ENCODE data around the gene MAIP1.

The MAIP1 gene

DNA sequence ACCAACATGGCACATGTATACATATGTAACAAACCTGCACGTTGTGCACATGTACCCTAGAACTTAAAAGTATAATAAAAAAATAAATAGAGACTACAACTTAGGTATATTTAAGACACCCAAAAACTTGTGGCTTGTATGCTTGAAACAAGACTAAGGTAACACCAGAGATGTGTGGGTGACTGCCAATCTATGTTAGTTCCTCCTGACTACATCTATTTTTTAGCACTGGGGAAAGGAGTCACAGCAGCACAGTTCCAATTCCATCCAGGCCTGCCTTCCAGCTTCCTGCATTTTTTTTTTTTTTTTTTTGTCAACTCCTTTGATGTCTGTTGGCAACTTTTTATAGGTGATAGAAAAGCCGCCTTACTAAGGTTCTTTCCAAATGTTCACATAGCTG lies 26.1 kb upstream of the MAIP1 start:
- no peaks in the 10 kb centered on the region for H3K27me3 Mint-ChIP-seq
- H3K9me3 Mint-ChIP-seq = no peaks in the 10 kb centered on the region
- no peak for DNase-seq
- H3K36me3 Mint-ChIP-seq (ENCODE audit: low read depth) = peaks cover 85% of the 10 kb centered on the region
- peaks cover 13% of the 10 kb centered on the region for H3K4me1 Mint-ChIP-seq (ENCODE audit: low read depth)
- peak overlapping the region; percentile 18 for H3K27ac Mint-ChIP-seq
- no peak overlapping the region for H3K4me3 Mint-ChIP-seq

DNA sequence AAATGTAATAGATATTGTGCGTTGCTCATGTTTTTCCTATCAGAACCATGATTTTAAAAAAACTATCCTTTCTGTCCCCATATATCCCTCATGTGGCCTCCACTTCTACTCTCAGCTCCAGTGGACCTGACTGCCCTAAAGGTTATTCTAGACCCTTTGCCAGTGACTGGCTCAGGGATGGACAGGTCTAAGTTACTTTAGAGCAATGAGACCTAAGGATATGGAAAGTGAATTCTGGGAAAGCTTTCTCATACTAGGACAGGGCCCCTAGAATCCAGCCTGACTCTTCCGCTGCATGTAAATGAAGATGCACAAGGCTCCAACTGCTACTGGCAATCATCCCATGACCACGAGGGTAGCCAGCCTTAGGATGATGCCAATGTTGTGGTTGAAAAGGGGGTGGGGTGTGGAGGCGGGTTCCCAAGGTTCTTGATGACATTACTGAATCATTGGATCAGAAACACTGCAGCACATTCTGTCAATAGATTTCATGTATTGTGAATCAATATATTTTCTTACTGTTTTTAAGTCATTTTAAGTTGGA lies 23.0 kb upstream of the MAIP1 start:
- Mint-ChIP-seq H3K4me1 (ENCODE audit: low read depth) (peaks cover 3% of the 10 kb centered on the region), H3K4me3 (no peak overlapping the region), H3K9me3 (no peaks in the 10 kb centered on the region), H3K36me3 (ENCODE audit: low read depth) (peaks cover 74% of the 10 kb centered on the region), H3K27me3 (no peaks in the 10 kb centered on the region), H3K27ac (peak overlapping the region; percentile 67)
- DNase-seq = no peak

DNA sequence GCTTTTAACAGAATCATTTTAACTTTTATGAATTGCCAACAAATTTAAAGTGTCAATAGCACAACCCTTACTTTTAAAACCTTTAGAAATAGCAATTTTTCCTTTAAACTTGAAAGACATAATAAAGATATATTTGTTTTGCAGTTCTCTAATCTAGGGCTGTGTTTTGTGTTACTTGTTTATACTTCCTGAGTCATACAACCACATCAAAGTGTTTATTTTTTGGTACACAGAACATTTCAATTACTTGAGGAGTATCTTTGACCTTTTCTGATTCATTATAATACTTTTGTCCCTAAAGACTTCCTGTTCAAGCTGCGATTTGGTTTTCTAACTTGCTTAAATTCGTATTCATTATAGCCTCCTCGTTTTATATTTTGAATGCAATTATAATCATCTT lies 21.9 kb upstream of the MAIP1 start:
- Mint-ChIP-seq H3K9me3 (no peaks in the 10 kb centered on the region), H3K4me1 (ENCODE audit: low read depth) (peaks cover 2% of the 10 kb centered on the region), H3K4me3 (no peak overlapping the region), H3K27ac (peak overlapping the region; percentile 46), H3K27me3 (no peaks in the 10 kb centered on the region), H3K36me3 (ENCODE audit: low read depth) (peaks cover 75% of the 10 kb centered on the region)
- no peak for DNase-seq

DNA sequence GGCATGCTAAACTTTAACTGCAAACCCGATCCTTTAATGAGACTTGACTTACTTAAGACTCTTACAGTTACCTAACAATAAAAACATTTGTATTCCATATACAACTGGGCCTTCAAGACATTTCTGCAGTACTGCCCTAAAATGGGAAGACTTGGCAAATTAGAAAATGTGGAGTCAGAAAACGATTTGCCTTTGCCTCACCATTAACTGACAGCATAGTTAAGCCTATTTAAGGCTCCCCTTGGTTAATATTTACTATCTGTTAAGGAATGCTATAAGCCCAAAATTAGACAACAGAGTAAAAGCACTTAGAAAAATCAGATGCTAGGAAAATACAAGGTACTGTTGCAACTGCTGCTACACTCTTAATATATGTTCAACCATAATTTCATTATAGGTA lies 18.8 kb upstream of the MAIP1 start:
- Mint-ChIP-seq H3K27me3 (no peaks in the 10 kb centered on the region), H3K4me3 (no peak overlapping the region), H3K9me3 (no peaks in the 10 kb centered on the region), H3K4me1 (ENCODE audit: low read depth) (peaks cover 4% of the 10 kb centered on the region), H3K27ac (peak overlapping the region; percentile 50), H3K36me3 (ENCODE audit: low read depth) (peaks cover 69% of the 10 kb centered on the region)
- no peak for DNase-seq

DNA sequence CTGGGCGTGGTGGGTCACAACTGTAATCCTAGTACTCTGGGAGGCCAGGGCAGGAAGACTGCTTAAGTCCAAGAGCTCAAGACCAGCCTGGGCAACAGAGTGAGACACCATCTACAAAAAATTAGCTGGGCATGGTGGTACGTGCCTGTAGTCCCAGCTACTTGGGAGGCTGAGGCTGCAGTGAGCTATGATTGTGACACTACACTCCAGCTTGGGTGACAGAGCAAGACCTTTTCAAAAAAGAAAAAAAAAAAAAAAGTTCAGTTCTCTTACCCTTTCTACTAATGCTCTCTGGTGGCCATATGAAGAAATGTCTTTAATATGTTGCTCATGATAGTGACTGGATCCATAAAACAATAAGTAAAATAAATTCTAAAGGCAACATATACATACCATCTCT lies 15.0 kb upstream of the MAIP1 start:
- H3K9me3 Mint-ChIP-seq = no peaks in the 10 kb centered on the region

DNA sequence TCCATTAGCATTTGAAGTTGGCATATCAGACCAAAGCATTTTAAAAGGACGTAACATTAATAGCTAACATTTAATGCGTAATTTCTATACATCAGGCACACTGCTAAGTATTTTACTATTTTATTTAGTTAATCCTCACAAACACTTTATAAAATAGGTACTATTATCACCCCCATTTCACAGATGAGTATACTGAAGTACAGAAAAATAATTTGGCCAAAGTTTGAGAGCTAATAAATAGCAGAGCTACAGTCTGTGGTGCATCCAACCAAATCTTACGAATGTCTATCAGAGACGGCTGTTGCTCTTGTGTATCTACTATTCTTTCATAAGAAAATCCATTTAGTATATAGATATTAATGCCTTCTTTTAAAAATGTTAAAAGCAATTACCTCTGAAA lies 12.0 kb upstream of the MAIP1 start:
- Mint-ChIP-seq H3K4me1 (ENCODE audit: low read depth) (peaks cover 31% of the 10 kb centered on the region), H3K9me3 (no peaks in the 10 kb centered on the region), H3K36me3 (ENCODE audit: low read depth) (peaks cover 84% of the 10 kb centered on the region), H3K27me3 (no peaks in the 10 kb centered on the region), H3K27ac (no peak overlapping the region), H3K4me3 (no peak overlapping the region)
- no peak for DNase-seq

More for the DNA sequence above, 15.0 kb upstream of the MAIP1 start:
- Mint-ChIP-seq H3K4me3 (no peak overlapping the region), H3K27ac (no peak overlapping the region), H3K36me3 (ENCODE audit: low read depth) (peaks cover 77% of the 10 kb centered on the region), H3K4me1 (ENCODE audit: low read depth) (peaks cover 16% of the 10 kb centered on the region), H3K27me3 (no peaks in the 10 kb centered on the region)
- DNase-seq = no peak

DNA sequence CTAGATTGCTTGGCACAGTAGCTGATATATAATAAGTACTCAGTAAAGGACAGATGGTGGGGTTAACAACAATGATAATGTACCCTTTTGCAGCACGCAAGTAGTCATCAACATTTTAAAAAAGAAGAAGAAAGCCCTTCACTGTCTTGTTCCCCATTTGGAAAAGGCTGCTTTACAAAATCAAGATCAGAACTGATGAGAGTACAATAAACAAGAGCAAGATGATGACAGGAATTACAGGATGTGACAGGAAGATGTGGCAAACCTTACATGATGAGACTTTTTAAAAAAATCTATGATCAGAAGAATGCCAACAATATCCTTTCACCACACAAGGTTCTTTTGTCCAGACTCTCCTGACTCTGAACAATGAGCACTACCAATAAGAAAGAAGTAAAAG lies 9.2 kb upstream of the MAIP1 start:
- Mint-ChIP-seq H3K27me3 (no peaks in the 10 kb centered on the region), H3K9me3 (no peaks in the 10 kb centered on the region), H3K36me3 (ENCODE audit: low read depth) (peaks cover 88% of the 10 kb centered on the region), H3K4me3 (no peak overlapping the region), H3K4me1 (ENCODE audit: low read depth) (peaks cover 40% of the 10 kb centered on the region), H3K27ac (peak overlapping the region; percentile 3)
- DNase-seq = no peak

DNA sequence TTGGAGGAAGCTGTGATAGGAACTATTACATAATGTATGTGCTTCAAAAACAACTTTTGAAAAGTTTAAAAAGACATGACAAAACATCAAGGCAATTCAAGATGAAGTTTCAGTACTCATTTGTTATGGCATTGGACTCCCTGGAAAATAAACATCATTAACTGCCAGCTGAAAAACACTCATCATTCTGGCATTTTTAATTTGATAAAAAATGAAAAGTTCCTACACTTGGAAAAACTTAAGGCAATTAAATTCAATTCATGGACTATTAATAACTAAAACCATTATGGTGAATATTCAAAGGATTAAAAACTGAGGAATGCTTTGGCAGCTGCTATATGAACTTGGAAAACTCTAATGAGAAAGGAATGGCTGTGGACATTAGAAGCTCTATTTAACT lies 8.5 kb upstream of the MAIP1 start:
- H3K4me3 Mint-ChIP-seq = no peak overlapping the region
- no peak for DNase-seq
- H3K27ac Mint-ChIP-seq = no peak overlapping the region
- H3K36me3 Mint-ChIP-seq (ENCODE audit: low read depth) = peaks cover 87% of the 10 kb centered on the region
- H3K27me3 Mint-ChIP-seq = no peaks in the 10 kb centered on the region
- peaks cover 44% of the 10 kb centered on the region for H3K4me1 Mint-ChIP-seq (ENCODE audit: low read depth)
- no peaks in the 10 kb centered on the region for H3K9me3 Mint-ChIP-seq

DNA sequence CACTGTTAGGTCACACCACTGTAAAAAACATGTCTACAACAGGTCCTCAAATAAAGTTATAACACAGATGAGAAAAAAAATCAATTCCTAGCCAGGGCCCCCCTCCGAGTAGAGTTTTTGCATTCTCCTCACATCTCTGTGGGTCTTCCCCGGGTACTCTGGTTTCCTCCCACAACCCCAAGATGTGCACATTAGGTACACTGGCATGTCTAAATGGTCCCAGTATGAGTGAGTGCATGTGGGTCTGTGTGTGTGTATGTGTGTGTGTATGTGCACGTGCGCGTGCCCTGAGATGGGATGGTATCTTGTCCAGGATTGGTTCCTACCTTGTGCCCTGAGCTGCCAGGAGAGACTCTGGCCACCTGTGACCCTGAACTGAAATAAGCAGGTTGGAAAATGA lies 5.0 kb upstream of the MAIP1 start:
- peaks cover 84% of the 10 kb centered on the region for H3K36me3 Mint-ChIP-seq (ENCODE audit: low read depth)
- no peaks in the 10 kb centered on the region for H3K27me3 Mint-ChIP-seq
- peak overlapping the region; percentile 56 for H3K27ac Mint-ChIP-seq
- H3K4me1 Mint-ChIP-seq (ENCODE audit: low read depth) = peaks cover 58% of the 10 kb centered on the region
- H3K9me3 Mint-ChIP-seq = no peaks in the 10 kb centered on the region
- no peak overlapping the region for H3K4me3 Mint-ChIP-seq
- DNase-seq = no peak

DNA sequence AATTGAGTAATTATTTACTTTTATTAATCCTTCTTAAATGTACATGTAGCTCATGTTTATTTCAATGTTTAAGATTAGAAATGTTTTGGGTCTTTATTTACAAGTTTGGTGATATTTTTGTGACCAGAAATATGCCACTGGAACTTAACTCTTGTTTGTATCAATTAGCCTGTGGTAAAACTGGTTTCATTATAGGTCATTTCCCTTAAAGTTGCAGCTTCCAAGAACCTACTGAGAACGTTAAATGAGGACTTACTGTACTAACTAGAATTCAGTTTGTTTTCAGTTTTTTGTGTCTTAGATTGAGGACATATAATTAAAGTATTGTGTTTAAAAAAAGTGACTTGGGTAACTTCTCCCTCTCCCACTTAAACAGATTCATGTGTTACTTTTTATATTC lies 4.4 kb upstream of the MAIP1 start:
- peaks cover 84% of the 10 kb centered on the region for H3K36me3 Mint-ChIP-seq (ENCODE audit: low read depth)
- H3K9me3 Mint-ChIP-seq = no peaks in the 10 kb centered on the region
- H3K4me1 Mint-ChIP-seq (ENCODE audit: low read depth) = peaks cover 58% of the 10 kb centered on the region
- no peak overlapping the region for H3K27ac Mint-ChIP-seq
- DNase-seq = no peak
- no peaks in the 10 kb centered on the region for H3K27me3 Mint-ChIP-seq
- no peak overlapping the region for H3K4me3 Mint-ChIP-seq

DNA sequence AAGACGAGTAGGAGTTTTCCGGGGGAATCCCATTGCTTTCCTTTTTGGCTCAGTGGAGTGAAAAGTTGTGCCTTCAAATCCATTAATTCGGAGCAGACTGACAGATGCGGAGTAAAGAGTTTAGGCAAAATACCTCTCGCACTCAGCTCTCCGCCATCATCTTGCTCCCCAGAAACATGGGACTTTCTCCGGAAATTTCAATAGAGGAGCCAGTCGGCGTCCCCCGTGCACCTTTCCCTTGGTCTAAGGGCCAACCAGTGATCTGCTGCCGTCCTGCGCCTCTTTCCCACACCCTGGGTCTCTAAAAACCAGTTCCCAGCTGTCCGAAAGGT lies 409 bp upstream of the MAIP1 start:
- H3K36me3 Mint-ChIP-seq (ENCODE audit: low read depth) = peaks cover 80% of the 10 kb centered on the region
- DNase-seq = no peak
- H3K4me1 Mint-ChIP-seq (ENCODE audit: low read depth) = peaks cover 70% of the 10 kb centered on the region
- H3K27me3 Mint-ChIP-seq = no peaks in the 10 kb centered on the region
- no peaks in the 10 kb centered on the region for H3K9me3 Mint-ChIP-seq
- H3K4me3 Mint-ChIP-seq = peak overlapping the region; percentile 100
- H3K27ac Mint-ChIP-seq = peak overlapping the region; percentile 98

DNA sequence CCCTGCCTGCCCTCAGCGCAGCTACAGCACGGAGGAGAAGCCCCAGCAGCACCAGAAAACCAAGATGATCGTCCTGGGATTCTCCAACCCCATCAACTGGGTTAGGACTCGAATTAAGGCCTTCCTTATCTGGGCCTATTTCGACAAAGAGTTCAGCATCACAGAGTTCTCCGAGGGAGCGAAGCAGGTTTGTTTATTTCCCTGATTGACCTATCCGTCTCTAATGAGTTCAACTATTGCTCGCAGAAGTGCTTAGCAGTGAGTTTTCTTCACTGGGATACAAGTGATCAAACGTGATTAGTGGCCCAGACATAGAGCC lies 639 bp downstream of the MAIP1 start:
- no peaks in the 10 kb centered on the region for H3K27me3 Mint-ChIP-seq
- H3K4me3 Mint-ChIP-seq = peak overlapping the region; percentile 100
- H3K4me1 Mint-ChIP-seq (ENCODE audit: low read depth) = peaks cover 63% of the 10 kb centered on the region
- DNase-seq = no peak
- H3K27ac Mint-ChIP-seq = peak overlapping the region; percentile 98
- H3K9me3 Mint-ChIP-seq = no peaks in the 10 kb centered on the region
- peaks cover 80% of the 10 kb centered on the region for H3K36me3 Mint-ChIP-seq (ENCODE audit: low read depth)

DNA sequence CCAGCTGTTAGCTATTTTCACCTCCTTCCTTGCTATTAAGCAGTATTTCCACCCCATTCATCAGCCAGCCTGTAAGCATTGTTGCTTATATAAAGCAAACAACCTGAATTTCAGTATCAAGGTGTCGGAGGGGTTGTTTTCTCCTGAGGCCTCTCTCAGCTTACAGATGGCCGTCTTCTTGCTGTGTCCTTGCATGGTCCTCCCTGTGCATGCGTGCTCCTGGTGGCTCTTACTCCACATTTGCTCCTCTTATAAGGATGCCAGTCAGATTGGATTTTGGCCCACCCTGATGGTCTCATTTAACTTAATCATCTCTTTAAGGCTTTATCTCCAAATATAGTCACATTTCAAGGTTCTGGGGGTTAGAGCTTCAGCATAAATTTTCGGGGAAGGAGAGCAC lies 2.6 kb downstream of the MAIP1 start:
- Mint-ChIP-seq H3K4me3 (peak overlapping the region; percentile 35), H3K9me3 (no peaks in the 10 kb centered on the region), H3K36me3 (ENCODE audit: low read depth) (peaks cover 83% of the 10 kb centered on the region), H3K4me1 (ENCODE audit: low read depth) (peaks cover 60% of the 10 kb centered on the region), H3K27ac (peak overlapping the region; percentile 15), H3K27me3 (no peaks in the 10 kb centered on the region)
- no peak for DNase-seq

DNA sequence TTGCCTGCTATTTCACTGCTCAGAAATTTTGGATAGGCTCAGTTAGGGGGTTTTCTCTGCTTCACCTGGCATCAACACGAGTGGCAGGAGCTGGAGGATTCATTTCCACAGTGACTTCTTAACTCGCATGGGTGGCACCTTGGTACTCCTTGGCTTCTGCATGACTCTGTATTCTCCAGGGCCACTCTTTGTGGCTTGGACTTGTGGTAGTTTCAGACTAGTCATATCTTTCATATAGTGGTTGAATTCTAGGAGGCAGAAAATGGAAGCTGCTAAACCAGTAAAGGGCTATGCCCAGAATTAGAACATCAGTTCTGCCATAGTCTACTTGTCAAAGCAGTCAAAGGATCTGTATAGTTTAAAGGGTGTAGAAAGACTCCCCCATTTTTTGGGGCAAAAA lies 6.8 kb downstream of the MAIP1 start:
- peaks cover 34% of the 10 kb centered on the region for H3K4me1 Mint-ChIP-seq (ENCODE audit: low read depth)
- peaks cover 89% of the 10 kb centered on the region for H3K36me3 Mint-ChIP-seq (ENCODE audit: low read depth)
- peak overlapping the region; percentile 55 for H3K27ac Mint-ChIP-seq
- no peak overlapping the region for H3K4me3 Mint-ChIP-seq
- H3K27me3 Mint-ChIP-seq = no peaks in the 10 kb centered on the region
- H3K9me3 Mint-ChIP-seq = no peaks in the 10 kb centered on the region
- no peak for DNase-seq

DNA sequence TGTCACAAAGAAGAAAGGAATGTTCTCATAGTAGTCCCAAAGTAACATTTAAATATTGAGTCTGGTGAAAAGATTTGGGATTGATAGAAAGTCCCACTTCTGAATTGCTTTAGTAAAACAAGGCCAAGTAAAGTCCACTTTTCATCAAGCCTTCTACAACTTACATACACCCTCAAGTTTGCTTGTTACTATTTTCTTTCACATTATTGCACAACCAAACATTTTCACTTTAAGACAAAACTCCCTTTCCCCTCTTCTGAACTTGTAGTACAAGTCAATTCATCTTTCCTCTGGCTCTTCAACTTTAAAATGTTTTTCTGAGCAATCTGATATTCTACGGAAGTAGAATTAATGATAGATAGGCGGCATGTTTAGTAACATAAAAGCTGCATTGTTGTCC lies 11.0 kb downstream of the MAIP1 start:
- peaks cover 12% of the 10 kb centered on the region for H3K4me1 Mint-ChIP-seq (ENCODE audit: low read depth)
- no peak for DNase-seq
- no peaks in the 10 kb centered on the region for H3K27me3 Mint-ChIP-seq
- H3K27ac Mint-ChIP-seq = no peak overlapping the region
- H3K9me3 Mint-ChIP-seq = no peaks in the 10 kb centered on the region
- peaks cover 82% of the 10 kb centered on the region for H3K36me3 Mint-ChIP-seq (ENCODE audit: low read depth)
- H3K4me3 Mint-ChIP-seq = no peak overlapping the region

DNA sequence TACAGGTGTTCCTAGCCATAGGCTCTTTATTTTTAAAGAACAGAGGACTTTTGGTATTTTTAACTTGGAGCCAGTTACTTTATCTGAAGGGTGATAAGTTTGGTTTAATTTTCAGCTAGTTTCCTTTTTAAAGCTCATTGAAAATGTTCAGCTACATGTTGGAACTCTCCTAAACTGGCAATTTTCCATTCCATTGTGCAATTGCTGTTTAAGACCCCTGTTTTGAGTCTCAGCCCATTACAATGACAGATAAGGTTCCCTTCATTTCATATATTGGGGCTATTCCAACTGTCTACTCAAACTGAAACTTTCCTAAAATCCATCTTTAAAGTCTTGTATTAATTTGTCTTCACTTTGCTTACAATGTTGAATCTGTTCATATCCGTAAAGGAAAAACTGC lies 11.6 kb downstream of the MAIP1 start:
- no peak overlapping the region for H3K4me3 Mint-ChIP-seq
- H3K4me1 Mint-ChIP-seq (ENCODE audit: low read depth) = peaks cover 7% of the 10 kb centered on the region
- H3K27me3 Mint-ChIP-seq = no peaks in the 10 kb centered on the region
- H3K9me3 Mint-ChIP-seq = no peaks in the 10 kb centered on the region
- H3K36me3 Mint-ChIP-seq (ENCODE audit: low read depth) = peaks cover 79% of the 10 kb centered on the region
- no peak overlapping the region for H3K27ac Mint-ChIP-seq
- no peak for DNase-seq
